GM12891 (cell line): ENCODE data around the gene STAP2.
"Not testable (repeated sequence)": the region's sequence is repeated elsewhere in the genome, so short reads cannot be mapped to it uniquely, and the experiment has no call there.

Experiments used
- DNase-seq: peaks from one replicate; pipeline ENCODE4 v3.0.0; 2011; ENCODE audit warnings: low spot score; ENCODE audit not compliant: insufficient read length
- FAIRE-seq: peaks from 2 replicates; lab custom pipeline; 2011; peaks lifted over from hg19 to GRCh38; lab: Jason Lieb, UNC
- PAX5 ChIP-seq: IDR thresholded peaks from 2 replicates; pipeline ENCODE4 v1.6.1; 2011; ENCODE audit warnings: low read length, moderate library complexity, mild to moderate bottlenecking; ENCODE audit not compliant: insufficient read depth, severe bottlenecking
- POLR2A ChIP-seq: IDR thresholded peaks from 2 replicates; pipeline ENCODE4 v1.6.1; 2011; ENCODE audit warnings: low read depth, low read length, control low read depth
- POLR2AphosphoS5 ChIP-seq: IDR thresholded peaks from 2 replicates; pipeline ENCODE4 v1.6.1; 2011; ENCODE audit warnings: low read depth, low read length, control low read depth
- POU2F2 ChIP-seq: IDR thresholded peaks from 2 replicates; pipeline ENCODE4 v1.6.1; 2011; ENCODE audit warnings: low read depth, mild to moderate bottlenecking, control low read depth, low read length, moderate library complexity
- SPI1 ChIP-seq: IDR thresholded peaks from 2 replicates; pipeline ENCODE4 v1.6.1; 2011; ENCODE audit warnings: low read depth, low read length, control low read depth
- TAF1 ChIP-seq: IDR thresholded peaks from 2 replicates; pipeline ENCODE4 v1.6.1; 2011; ENCODE audit warnings: low read depth, low read length, control low read depth

The STAP2 gene

DNA sequence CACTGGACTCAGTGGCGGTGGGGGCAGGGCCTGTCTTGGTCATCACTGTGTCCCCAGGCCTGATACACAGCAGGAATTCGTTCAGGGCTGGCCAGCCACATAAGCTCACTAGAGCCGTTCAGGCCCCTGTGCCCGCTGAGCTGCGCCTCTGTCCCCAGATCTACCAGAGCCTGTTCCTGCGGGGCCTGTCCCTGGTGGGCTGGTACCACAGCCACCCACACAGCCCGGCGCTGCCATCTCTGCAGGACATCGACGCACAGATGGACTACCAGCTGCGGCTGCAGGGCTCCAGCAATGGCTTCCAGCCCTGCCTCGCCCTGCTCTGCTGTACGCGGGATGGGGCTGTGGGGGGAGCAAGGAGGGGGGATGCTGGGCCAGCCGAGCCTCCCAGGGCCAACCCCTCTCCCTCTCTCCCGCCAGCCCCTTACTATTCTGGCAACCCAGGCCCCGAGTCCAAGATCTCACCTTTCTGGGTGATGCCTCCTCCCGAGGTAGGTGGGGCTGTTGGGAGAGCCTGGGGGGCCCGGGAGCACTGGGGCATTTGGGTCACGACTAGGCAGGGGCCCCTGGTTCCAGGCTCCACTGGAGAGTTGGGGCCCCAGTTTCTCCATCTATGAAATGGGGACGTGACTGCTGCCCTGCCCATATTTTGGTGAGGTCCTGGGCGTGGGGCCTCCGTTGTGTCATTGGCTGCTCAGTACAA lies 18.6 kb upstream of the STAP2 start:
- FAIRE-seq (no peak), DNase-seq (no peak)
- TF ChIP-seq POLR2A = no peak

- TF ChIP-seq POLR2A (no peak), PAX5 (no peak)
- DNase-seq = no peak
- FAIRE-seq = no peak
These were observed 16.3 kb upstream of the STAP2 start for GRCh38 chr19:4354897-4355296.

DNA sequence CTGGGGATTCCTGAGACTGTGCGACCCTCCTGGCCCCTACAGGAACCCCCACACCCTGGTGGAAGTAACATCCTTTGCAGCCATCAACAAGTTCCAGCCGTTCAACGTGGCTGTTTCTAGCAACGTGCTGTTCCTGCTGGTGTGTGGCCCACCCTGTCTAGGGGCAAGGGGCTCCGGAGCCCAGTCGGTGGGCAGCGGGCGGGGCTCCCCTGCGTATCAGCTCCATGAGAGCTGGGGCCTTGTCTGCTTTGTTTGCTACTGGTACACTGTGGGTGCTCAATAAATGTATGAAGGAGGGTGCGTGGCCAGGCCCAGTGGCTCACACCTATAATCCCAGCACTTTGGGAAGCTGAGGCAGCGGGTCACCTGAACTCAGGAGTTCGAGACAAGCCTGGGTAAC lies 15.7 kb upstream of the STAP2 start:
- DNase-seq = no peak
- FAIRE-seq = no peak
- TF ChIP-seq PAX5 (no peak), POU2F2 (no peak), POLR2AphosphoS5 (no peak), SPI1 (no peak), TAF1 (no peak)

- no peak for TF ChIP-seq TAF1
- TF ChIP-seq POLR2AphosphoS5 = no peak
- no peak for TF ChIP-seq POU2F2
- no peak for TF ChIP-seq POLR2A
- TF ChIP-seq SPI1 = no peak
- no peak for TF ChIP-seq PAX5
- DNase-seq = no peak
- no peak for FAIRE-seq
These were observed 14.1 kb upstream of the STAP2 start for GRCh38 chr19:4352701-4353121.

- DNase-seq = no peak
- no peak for FAIRE-seq
These were observed 12.1 kb upstream of the STAP2 start for GRCh38 chr19:4350726-4351125.

GRCh38 chr19:4350111-4350510 lies 11.5 kb upstream of the STAP2 start:
- FAIRE-seq (no peak), DNase-seq (no peak)
- TF ChIP-seq POU2F2 = no peak
- TF ChIP-seq TAF1 = no peak
- TF ChIP-seq POLR2A = no peak

More at GRCh38 chr19:4350726-4351125, 12.1 kb upstream of the STAP2 start:
- TF ChIP-seq PAX5 = no peak
- no peak for TF ChIP-seq SPI1
- no peak for TF ChIP-seq POLR2AphosphoS5
- TF ChIP-seq POLR2A = no peak
- no peak for TF ChIP-seq POU2F2
- no peak for TF ChIP-seq TAF1

DNA sequence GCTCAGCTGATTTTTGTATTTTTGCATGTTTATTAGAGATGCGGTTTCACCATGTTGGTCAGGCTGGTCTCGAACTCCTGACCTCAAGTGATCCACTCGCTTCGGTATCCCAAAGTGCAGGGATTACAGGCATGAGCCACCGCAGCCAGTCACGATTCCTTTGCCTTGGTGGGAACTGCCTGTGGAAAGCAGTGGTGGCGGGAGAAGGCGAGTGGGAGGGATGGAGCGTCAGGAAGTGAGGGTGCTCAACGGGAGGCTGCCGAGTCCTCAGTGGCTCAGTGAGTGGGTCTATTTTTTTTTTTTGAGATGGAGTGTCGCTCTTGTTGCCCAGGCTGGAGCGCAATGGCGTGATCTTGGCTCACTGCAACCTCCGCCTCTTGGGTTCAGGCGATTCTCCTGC lies 10.6 kb upstream of the STAP2 start:
- not testable (repeated sequence) for FAIRE-seq

GRCh38 chr19:4347521-4347920 lies 8.9 kb upstream of the STAP2 start:
- FAIRE-seq (no peak), DNase-seq (no peak)
- TF ChIP-seq SPI1 (no peak), POLR2A (no peak), TAF1 (no peak), POLR2AphosphoS5 (no peak), POU2F2 (no peak), PAX5 (no peak)

More for the DNA sequence above, 10.6 kb upstream of the STAP2 start:
- not testable (repeated sequence) for DNase-seq

DNA sequence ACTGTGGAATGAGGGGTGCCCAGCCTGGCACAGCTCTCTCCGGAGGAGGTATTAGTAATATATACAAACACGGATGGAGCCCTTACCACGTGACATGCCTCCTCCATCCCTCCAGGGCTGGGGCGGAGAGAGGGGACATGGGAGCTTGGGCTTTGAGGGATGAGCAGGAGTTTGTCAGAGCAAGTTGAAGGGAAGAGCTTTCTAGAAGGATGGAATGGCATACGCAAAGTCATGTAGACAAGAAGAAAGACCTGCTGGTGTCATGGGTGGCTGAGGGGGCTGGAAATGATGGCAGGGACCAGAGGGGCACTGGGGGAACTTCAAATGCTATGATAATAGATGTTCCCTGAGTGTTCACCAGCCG lies 7.4 kb upstream of the STAP2 start:
- FAIRE-seq (no peak), DNase-seq (no peak)
- TF ChIP-seq PAX5 (no peak), TAF1 (no peak), SPI1 (no peak), POU2F2 (no peak)

GRCh38 chr19:4345342-4346019 lies 6.9 kb upstream of the STAP2 start:
- no peak for DNase-seq
- TF ChIP-seq TAF1 (no peak), POLR2AphosphoS5 (no peak), PAX5 (no peak), SPI1 (no peak), POU2F2 (no peak), POLR2A (no peak)

More at GRCh38 chr19:4345342-4346019, 6.9 kb upstream of the STAP2 start:
- FAIRE-seq = no peak
